Germinal center (tissue), 1 donor: Measurements from ENCODE around the gene RFESD.
A peak's percentile ranks its signal among the peaks of the same experiment; 100 is the strongest.

Experiments used
- DNase-seq: peaks from one replicate; pipeline ENCODE4 v3.0.0; 2012; ENCODE audit warnings: mixed read lengths, low spot score

RFESD gene

GRCh38 chr5:95646569-95647431 is at the start of gene RFESD:
TSS of gene RFESD (plus strand) at chr5:95646777. CDS start at chr5:95652272, 5,495 bp downstream.
- peak; percentile 92 for DNase-seq

GRCh38 chr5:95599252-95599651 is 47.3 kb upstream of the RFESD start:
- DNase-seq: no peak

GRCh38 chr5:95600557-95600956 is 46.0 kb upstream of the RFESD start:
- no peak for DNase-seq

GRCh38 chr5:95605786-95606185 is 40.8 kb upstream of the RFESD start:
- no peak for DNase-seq

GRCh38 chr5:95606419-95606818 is 40.2 kb upstream of the RFESD start:
- DNase-seq: no peak

GRCh38 chr5:95609711-95610110 is 36.9 kb upstream of the RFESD start:
- no peak for DNase-seq

- DNase-seq: no peak
Observed at GRCh38 chr5:95610546-95610945, 36.0 kb upstream of the RFESD start.

- DNase-seq: no peak
Observed at GRCh38 chr5:95611396-95611795, 35.2 kb upstream of the RFESD start.

GRCh38 chr5:95613514-95613913 is 33.1 kb upstream of the RFESD start:
- DNase-seq: no peak

- DNase-seq: no peak
Observed at GRCh38 chr5:95615164-95615467, 31.5 kb upstream of the RFESD start.

- DNase-seq: no peak
Observed at GRCh38 chr5:95617057-95617456, 29.5 kb upstream of the RFESD start.

GRCh38 chr5:95619096-95619495 is 27.5 kb upstream of the RFESD start:
- DNase-seq: no peak

GRCh38 chr5:95619514-95620029 is 27.0 kb upstream of the RFESD start:
- no peak for DNase-seq

- DNase-seq: peak; percentile 67
Observed at GRCh38 chr5:95620030-95620869, 26.3 kb upstream of the RFESD start, which contains the start of gene GPR150. TSS of gene GPR150 (plus strand) at chr5:95620087. CDS start at chr5:95620276, 189 bp downstream.

GRCh38 chr5:95620870-95621838 is 25.4 kb upstream of the RFESD start:
- peak; percentile 46 for DNase-seq

- no peak for DNase-seq
Observed at GRCh38 chr5:95621839-95622629, 24.5 kb upstream of the RFESD start.

- no peak for DNase-seq
Observed at GRCh38 chr5:95623706-95624105, 22.9 kb upstream of the RFESD start.

GRCh38 chr5:95624368-95624767 is 22.2 kb upstream of the RFESD start:
- DNase-seq: no peak

GRCh38 chr5:95626701-95627100 is 19.9 kb upstream of the RFESD start:
- DNase-seq: no peak

GRCh38 chr5:95627971-95628810 is 18.4 kb upstream of the RFESD start:
- DNase-seq: no peak
